ENCODE data around the gene IDH2.

The IDH2 gene

GRCh38 chr15:90083954-90084607 is 18.2 kb downstream of the IDH2 start:
- peak overlapping the region; percentile 41 for H3K27ac ChIP-seq (ENCODE audit: low read length)
- no peak overlapping the region for H3K9ac ChIP-seq (ENCODE audit: low read length in 2 of 2)
- peaks cover 39 to 52% of the 10 kb centered on the region in 2 donors for H3K36me3 ChIP-seq (ENCODE audit: control insufficient read depth in 2 of 2, insufficient read depth in 2 of 2, low read length in 2 of 2)
- no peaks in the 10 kb centered on the region for H3K27me3 ChIP-seq (ENCODE audit: control insufficient read depth in 1 of 2, insufficient read depth in 2 of 2, low read length in 2 of 2)
- H3K9me3 ChIP-seq (ENCODE audit: control insufficient read depth in 2 of 2, low read length in 2 of 2) = no peaks in the 10 kb centered on the region
- H3K4me1 ChIP-seq (ENCODE audit: control insufficient read depth, insufficient read depth, low read length) = peaks cover 35% of the 10 kb centered on the region
- H3K4me3 ChIP-seq (ENCODE audit: low read length in 2 of 2) = no peak overlapping the region

GRCh38 chr15:90083419-90083818 is 18.8 kb downstream of the IDH2 start:
- Histone ChIP-seq H3K27ac (ENCODE audit: low read length) (peak overlapping the region; percentile 31), H3K27me3 (ENCODE audit: control insufficient read depth in 1 of 2, insufficient read depth in 2 of 2, low read length in 2 of 2) (no peaks in the 10 kb centered on the region), H3K9me3 (ENCODE audit: control insufficient read depth in 2 of 2, low read length in 2 of 2) (no peaks in the 10 kb centered on the region), H3K4me1 (ENCODE audit: control insufficient read depth, insufficient read depth, low read length) (peaks cover 35% of the 10 kb centered on the region), H3K4me3 (ENCODE audit: low read length in 2 of 2) (no peak overlapping the region), H3K36me3 (ENCODE audit: control insufficient read depth in 2 of 2, insufficient read depth in 2 of 2, low read length in 2 of 2) (peaks cover 38 to 53% of the 10 kb centered on the region in 2 donors), H3K9ac (ENCODE audit: low read length in 2 of 2) (no peak overlapping the region)

GRCh38 chr15:90082140-90082715 is 20.0 kb downstream of the IDH2 start:
- peaks cover 31 to 48% of the 10 kb centered on the region in 2 donors for H3K36me3 ChIP-seq (ENCODE audit: control insufficient read depth in 2 of 2, insufficient read depth in 2 of 2, low read length in 2 of 2)
- H3K4me3 ChIP-seq (ENCODE audit: low read length in 2 of 2) = no peak overlapping the region
- H3K27ac ChIP-seq (ENCODE audit: low read length) = peak overlapping the region; percentile 11
- no peaks in the 10 kb centered on the region for H3K27me3 ChIP-seq (ENCODE audit: control insufficient read depth in 1 of 2, insufficient read depth in 2 of 2, low read length in 2 of 2)
- H3K9ac ChIP-seq (ENCODE audit: low read length in 2 of 2) = no peak overlapping the region
- no peaks in the 10 kb centered on the region for H3K9me3 ChIP-seq (ENCODE audit: control insufficient read depth in 2 of 2, low read length in 2 of 2)
- H3K4me1 ChIP-seq (ENCODE audit: control insufficient read depth, insufficient read depth, low read length) = peaks cover 25% of the 10 kb centered on the region

GRCh38 chr15:90080818-90081393 is 21.4 kb downstream of the IDH2 start:
- H3K36me3 ChIP-seq (ENCODE audit: control insufficient read depth in 2 of 2, insufficient read depth in 2 of 2, low read length in 2 of 2) = peaks cover 28 to 43% of the 10 kb centered on the region in 2 donors
- no peak overlapping the region for H3K27ac ChIP-seq (ENCODE audit: low read length)
- H3K4me1 ChIP-seq (ENCODE audit: control insufficient read depth, insufficient read depth, low read length) = peaks cover 24% of the 10 kb centered on the region
- no peak overlapping the region for H3K4me3 ChIP-seq (ENCODE audit: low read length in 2 of 2)
- H3K9ac ChIP-seq (ENCODE audit: low read length in 2 of 2) = peak overlapping the region in 1 of 2 donors; percentile 4
- no peaks in the 10 kb centered on the region for H3K27me3 ChIP-seq (ENCODE audit: control insufficient read depth in 1 of 2, insufficient read depth in 2 of 2, low read length in 2 of 2)
- no peaks in the 10 kb centered on the region for H3K9me3 ChIP-seq (ENCODE audit: control insufficient read depth in 2 of 2, low read length in 2 of 2)

- H3K36me3 ChIP-seq (ENCODE audit: control insufficient read depth in 2 of 2, insufficient read depth in 2 of 2, low read length in 2 of 2) = peaks cover 32 to 42% of the 10 kb centered on the region in 2 donors
Measured at GRCh38 chr15:90080458-90080755, 21.9 kb downstream of the IDH2 start.

GRCh38 chr15:90079619-90080457 is 22.4 kb downstream of the IDH2 start:
- H3K4me1 ChIP-seq (ENCODE audit: control insufficient read depth, insufficient read depth, low read length) = peaks cover 20% of the 10 kb centered on the region
- H3K4me3 ChIP-seq (ENCODE audit: low read length in 2 of 2) = no peak overlapping the region
- no peak overlapping the region for H3K9ac ChIP-seq (ENCODE audit: low read length in 2 of 2)
- peak overlapping the region; percentile 24 for H3K27ac ChIP-seq (ENCODE audit: low read length)
- no peaks in the 10 kb centered on the region for H3K27me3 ChIP-seq (ENCODE audit: control insufficient read depth in 1 of 2, insufficient read depth in 2 of 2, low read length in 2 of 2)
- peaks cover 26 to 39% of the 10 kb centered on the region in 2 donors for H3K36me3 ChIP-seq (ENCODE audit: control insufficient read depth in 2 of 2, insufficient read depth in 2 of 2, low read length in 2 of 2)
- H3K9me3 ChIP-seq (ENCODE audit: control insufficient read depth in 2 of 2, low read length in 2 of 2) = no peaks in the 10 kb centered on the region

More at GRCh38 chr15:90080458-90080755, 21.9 kb downstream of the IDH2 start:
- H3K27ac ChIP-seq (ENCODE audit: low read length) = peak overlapping the region; percentile 24
- H3K27me3 ChIP-seq (ENCODE audit: control insufficient read depth in 1 of 2, insufficient read depth in 2 of 2, low read length in 2 of 2) = no peaks in the 10 kb centered on the region
- H3K4me3 ChIP-seq (ENCODE audit: low read length in 2 of 2) = no peak overlapping the region
- no peaks in the 10 kb centered on the region for H3K9me3 ChIP-seq (ENCODE audit: control insufficient read depth in 2 of 2, low read length in 2 of 2)
- H3K9ac ChIP-seq (ENCODE audit: low read length in 2 of 2) = no peak overlapping the region
- H3K4me1 ChIP-seq (ENCODE audit: control insufficient read depth, insufficient read depth, low read length) = peaks cover 24% of the 10 kb centered on the region

- Histone ChIP-seq H3K9me3 (ENCODE audit: control insufficient read depth in 2 of 2, low read length in 2 of 2) (no peaks in the 10 kb centered on the region), H3K4me1 (ENCODE audit: control insufficient read depth, insufficient read depth, low read length) (peaks cover 16% of the 10 kb centered on the region), H3K36me3 (ENCODE audit: control insufficient read depth in 2 of 2, insufficient read depth in 2 of 2, low read length in 2 of 2) (peaks cover 18 to 33% of the 10 kb centered on the region in 2 donors)
Measured at GRCh38 chr15:90078965-90079364, 23.3 kb downstream of the IDH2 start.

GRCh38 chr15:90076716-90077115 is 25.6 kb downstream of the IDH2 start:
- Histone ChIP-seq H3K4me1 (ENCODE audit: control insufficient read depth, insufficient read depth, low read length) (peaks cover 7% of the 10 kb centered on the region), H3K4me3 (ENCODE audit: low read length in 2 of 2) (no peak overlapping the region), H3K36me3 (ENCODE audit: control insufficient read depth in 2 of 2, insufficient read depth in 2 of 2, low read length in 2 of 2) (peaks cover 20 to 34% of the 10 kb centered on the region in 2 donors), H3K9ac (ENCODE audit: low read length in 2 of 2) (no peak overlapping the region), H3K27ac (ENCODE audit: low read length) (no peak overlapping the region), H3K27me3 (ENCODE audit: control insufficient read depth in 1 of 2, insufficient read depth in 2 of 2, low read length in 2 of 2) (no peaks in the 10 kb centered on the region), H3K9me3 (ENCODE audit: control insufficient read depth in 2 of 2, low read length in 2 of 2) (no peaks in the 10 kb centered on the region)

More at GRCh38 chr15:90078965-90079364, 23.3 kb downstream of the IDH2 start:
- no peak overlapping the region for H3K27ac ChIP-seq (ENCODE audit: low read length)
- H3K4me3 ChIP-seq (ENCODE audit: low read length in 2 of 2) = no peak overlapping the region
- H3K27me3 ChIP-seq (ENCODE audit: control insufficient read depth in 1 of 2, insufficient read depth in 2 of 2, low read length in 2 of 2) = no peaks in the 10 kb centered on the region
- no peak overlapping the region for H3K9ac ChIP-seq (ENCODE audit: low read length in 2 of 2)

- Histone ChIP-seq H3K27ac (ENCODE audit: low read length) (peak overlapping the region; percentile 11), H3K9ac (ENCODE audit: low read length in 2 of 2) (no peak overlapping the region), H3K9me3 (ENCODE audit: control insufficient read depth in 2 of 2, low read length in 2 of 2) (no peaks in the 10 kb centered on the region), H3K4me1 (ENCODE audit: control insufficient read depth, insufficient read depth, low read length) (no peaks in the 10 kb centered on the region), H3K4me3 (ENCODE audit: low read length in 2 of 2) (no peak overlapping the region), H3K36me3 (ENCODE audit: control insufficient read depth in 2 of 2, insufficient read depth in 2 of 2, low read length in 2 of 2) (peaks cover 20 to 34% of the 10 kb centered on the region in 2 donors), H3K27me3 (ENCODE audit: control insufficient read depth in 1 of 2, insufficient read depth in 2 of 2, low read length in 2 of 2) (no peaks in the 10 kb centered on the region)
Measured at GRCh38 chr15:90075420-90076289, 26.6 kb downstream of the IDH2 start.

GRCh38 chr15:90074916-90075315 is 27.4 kb downstream of the IDH2 start:
- H3K9ac ChIP-seq (ENCODE audit: low read length in 2 of 2) = no peak overlapping the region
- H3K4me3 ChIP-seq (ENCODE audit: low read length in 2 of 2) = no peak overlapping the region
- H3K36me3 ChIP-seq (ENCODE audit: control insufficient read depth in 2 of 2, insufficient read depth in 2 of 2, low read length in 2 of 2) = peaks cover 12 to 32% of the 10 kb centered on the region in 2 donors
- H3K27me3 ChIP-seq (ENCODE audit: control insufficient read depth in 1 of 2, insufficient read depth in 2 of 2, low read length in 2 of 2) = no peaks in the 10 kb centered on the region
- no peaks in the 10 kb centered on the region for H3K4me1 ChIP-seq (ENCODE audit: control insufficient read depth, insufficient read depth, low read length)
- no peak overlapping the region for H3K27ac ChIP-seq (ENCODE audit: low read length)
- H3K9me3 ChIP-seq (ENCODE audit: control insufficient read depth in 2 of 2, low read length in 2 of 2) = no peaks in the 10 kb centered on the region
